ENCODE results near the gene KIAA1191.

- no peak for TF ChIP-seq CEBPB (IDR thresholded peaks at IDR 0.05; ENCODE audit: low read depth, low read length)
- TF ChIP-seq CTCF (IDR thresholded peaks at IDR 0.05; ENCODE audit: control extremely low read depth in 1 of 3, insufficient read depth in 1 of 3, low read depth in 1 of 3, low read length in 3 of 3) = no peak
- no peak for TF ChIP-seq POLR2A (IDR thresholded peaks at IDR 0.05; ENCODE audit: control extremely low read depth in 1 of 2, low read depth in 2 of 2, low read length in 2 of 2)
- TF ChIP-seq YY1 (IDR thresholded peaks at IDR 0.05; ENCODE audit: low read depth, low read length) = no peak
- TF ChIP-seq POLR2AphosphoS5 (IDR thresholded peaks at IDR 0.05; ENCODE audit: low read depth, low read length) = no peak
Measured at GRCh38 chr5:176408590-176408989, 47.0 kb upstream of the KIAA1191 start.
